CD4-positive, alpha-beta T cell (primary cell): ENCODE measurements around the gene GSG1L. TPM values are rescaled to one million over a fixed set of nuclear protein-coding genes. Genes with fewer than 3 reads are reported as not detected.
"Not testable (repeated sequence)": the region's sequence is repeated elsewhere in the genome, so short reads cannot be mapped to it uniquely, and the experiment has no call there.

Experiments used
- ATAC-seq: fragments of 200-7000 bp; cut with Tn5 transposase; one replicate; pipeline ENCODE4 v1.10.0; 2022; ENCODE audit warnings: mild to moderate bottlenecking; ENCODE audit not compliant: poor library complexity
- CTCF ChIA-PET: fragments of 350-600 bp; sonication (Branson Sonifier 250); formaldehyde crosslinking; loops from one replicate; lab custom pipeline; 2021; ENCODE audit warnings: antibody characterized with exemption, inconsistent platforms; lab: Charles Lee
- POLR2A ChIA-PET: fragments of 350-600 bp; sonication (Branson Sonifier 250); formaldehyde crosslinking; loops from one replicate; lab custom pipeline; 2021; ENCODE audit warnings: antibody characterized with exemption, inconsistent platforms; lab: Charles Lee
- DNase-seq, 14 experiments: peaks; one replicate each; pipeline ENCODE4 v3.0.0-alpha.2; 2013 to 2020; ENCODE audit warnings: mixed read lengths in 2 of 14
- H3K27ac ChIP-seq, 2 donors: one replicate each; pipeline versions ENCODE4 v1.5.1 to v1.7.0; 2013; ENCODE audit warnings: low read length in 2 of 2, low read depth in 1 of 2, mild to moderate bottlenecking in 1 of 2
- H3K27me3 ChIP-seq, 2 experiments: 1 replicate in 1 of 2; 2 replicates in 1 of 2; pipeline versions ENCODE4 v1.6.1 to v1.7.0; 2013; ENCODE audit warnings: low read length in 2 of 2, control low read depth in 1 of 2, mild to moderate bottlenecking in 1 of 2, moderate library complexity in 1 of 2; ENCODE audit not compliant: insufficient read depth in 2 of 2, control insufficient read depth in 1 of 2
- H3K36me3 ChIP-seq: one replicate; pipeline ENCODE4 v1.6.1; 2013; ENCODE audit warnings: low read length, control low read depth; ENCODE audit not compliant: insufficient read depth
- H3K4me1 ChIP-seq: one replicate; pipeline ENCODE4 v1.6.1; 2013; ENCODE audit warnings: low read length, control low read depth; ENCODE audit not compliant: insufficient read depth
- H3K4me3 ChIP-seq: one replicate; pipeline ENCODE4 v1.5.1; 2013; ENCODE audit warnings: mild to moderate bottlenecking, low read length, moderate library complexity
- H3K9me3 ChIP-seq, 2 experiments: 1 replicate in 1 of 2; 2 replicates in 1 of 2; pipeline versions ENCODE4 v1.6.1 to v1.7.0; 2013; ENCODE audit warnings: low read length in 2 of 2, mild to moderate bottlenecking in 2 of 2, control low read depth in 1 of 2, moderate library complexity in 1 of 2; ENCODE audit not compliant: control insufficient read depth in 1 of 2, insufficient read depth in 1 of 2
- H3K27ac Mint-ChIP-seq: one replicate; pipeline ENCODE4 v1.8.0; 2020; ENCODE audit warnings: mixed read lengths
- H3K27me3 Mint-ChIP-seq: one replicate; pipeline ENCODE4 v1.8.0; 2021; ENCODE audit warnings: mixed read lengths
- H3K36me3 Mint-ChIP-seq: one replicate; pipeline ENCODE4 v1.8.0; 2021; ENCODE audit warnings: low read depth, mixed read lengths
- H3K4me1 Mint-ChIP-seq: one replicate; pipeline ENCODE4 v1.8.0; 2021; ENCODE audit warnings: low read depth, mixed read lengths
- H3K4me3 Mint-ChIP-seq: one replicate; pipeline ENCODE4 v1.8.0; 2020; ENCODE audit warnings: mild to moderate bottlenecking, mixed read lengths
- H3K9me3 Mint-ChIP-seq: one replicate; pipeline ENCODE4 v1.8.0; 2020; ENCODE audit warnings: mixed read lengths
- intact Hi-C, 2 experiments: fragments of 100-400 bp; cut with DNase I in 1 of 2; cut with micrococcal nuclease in 1 of 2; formaldehyde crosslinking; loops; one replicate each; pipeline versions ENCODE4 v1.15.1 to v1.9.0; 2023 to 2025; cut with DNase I, micrococcal nuclease
- total RNA-seq, 174 experiments: library from RNA in 2 of 174; stranded (reverse) in 2 of 174; gene quantifications; one replicate each; pipeline ENCODE4 v1.2.3 and lab custom pipeline; 2021 to 2026
- TF ChIP-seq, protein P1 (sequence below): fragments of 200-600 bp; IDR thresholded peaks from one replicate; pipeline ENCODE4 v1.8.0; 2022; ENCODE audit warnings: antibody characterized with exemption, mild to moderate bottlenecking

Gene GSG1L
- total RNA-seq, 2 experiments from 2014 or later, result not detected

GRCh38 chr16:27879601-27880247 lies 183.8 kb downstream of the GSG1L start:
- TF ChIP-seq, protein P1, sequence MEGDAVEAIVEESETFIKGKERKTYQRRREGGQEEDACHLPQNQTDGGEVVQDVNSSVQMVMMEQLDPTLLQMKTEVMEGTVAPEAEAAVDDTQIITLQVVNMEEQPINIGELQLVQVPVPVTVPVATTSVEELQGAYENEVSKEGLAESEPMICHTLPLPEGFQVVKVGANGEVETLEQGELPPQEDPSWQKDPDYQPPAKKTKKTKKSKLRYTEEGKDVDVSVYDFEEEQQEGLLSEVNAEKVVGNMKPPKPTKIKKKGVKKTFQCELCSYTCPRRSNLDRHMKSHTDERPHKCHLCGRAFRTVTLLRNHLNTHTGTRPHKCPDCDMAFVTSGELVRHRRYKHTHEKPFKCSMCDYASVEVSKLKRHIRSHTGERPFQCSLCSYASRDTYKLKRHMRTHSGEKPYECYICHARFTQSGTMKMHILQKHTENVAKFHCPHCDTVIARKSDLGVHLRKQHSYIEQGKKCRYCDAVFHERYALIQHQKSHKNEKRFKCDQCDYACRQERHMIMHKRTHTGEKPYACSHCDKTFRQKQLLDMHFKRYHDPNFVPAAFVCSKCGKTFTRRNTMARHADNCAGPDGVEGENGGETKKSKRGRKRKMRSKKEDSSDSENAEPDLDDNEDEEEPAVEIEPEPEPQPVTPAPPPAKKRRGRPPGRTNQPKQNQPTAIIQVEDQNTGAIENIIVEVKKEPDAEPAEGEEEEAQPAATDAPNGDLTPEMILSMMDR, result no peak
- Mint-ChIP-seq H3K4me3 (no peak overlapping the region), H3K4me1 (no peaks in the 10 kb centered on the region), H3K36me3 (peaks cover 8% of the 10 kb centered on the region), H3K27ac (no peak overlapping the region), H3K27me3 (peaks cover 31% of the 10 kb centered on the region), H3K9me3 (peaks cover 9% of the 10 kb centered on the region)
- Histone ChIP-seq H3K36me3 (no peaks in the 10 kb centered on the region), H3K27me3 (peaks cover 0 to 10% of the 10 kb centered on the region in 2 experiments), H3K4me1 (no peaks in the 10 kb centered on the region), H3K9me3 (peaks cover 16 to 21% of the 10 kb centered on the region in 2 experiments), H3K4me3 (no peak overlapping the region), H3K27ac (no peak overlapping the region)
- ATAC-seq (no peak), DNase-seq (no peak)
- intact Hi-C loops, result no loop called here
- ChIA-PET POLR2A (no interaction called here), CTCF (no interaction called here)

DNA sequence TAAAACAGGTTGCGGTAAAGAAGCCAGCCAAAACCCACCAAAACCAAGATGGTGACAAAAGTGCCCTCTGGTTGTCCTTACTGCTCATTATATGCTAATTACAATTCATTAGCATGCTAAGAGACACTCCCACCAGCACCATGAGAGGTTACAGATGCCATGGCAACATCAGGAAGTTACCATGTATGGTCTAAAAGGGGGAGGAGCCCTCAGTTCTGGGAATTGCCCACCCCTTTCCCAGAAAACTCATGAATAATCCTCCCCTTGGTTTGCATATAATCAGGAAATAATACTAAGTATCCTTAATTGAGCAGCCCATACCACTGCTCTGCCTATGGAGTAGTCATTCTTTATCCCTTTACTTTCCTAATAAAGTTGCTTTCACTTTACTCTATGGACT lies 190.9 kb downstream of the GSG1L start:
- H3K9me3 Mint-ChIP-seq, CTCF ChIA-PET, intact Hi-C loops, H3K27me3 ChIP-seq, H3K36me3 Mint-ChIP-seq, POLR2A ChIA-PET, H3K27me3 Mint-ChIP-seq, ATAC-seq, H3K4me1 Mint-ChIP-seq, H3K4me1 ChIP-seq, H3K4me3 ChIP-seq, DNase-seq, H3K27ac Mint-ChIP-seq, H3K36me3 ChIP-seq, H3K4me3 Mint-ChIP-seq, H3K27ac ChIP-seq: not testable (repeated sequence)
- peaks cover 28 to 29% of the 10 kb centered on the region in 2 experiments for H3K9me3 ChIP-seq

GRCh38 chr16:27870116-27870798 lies 193.3 kb downstream of the GSG1L start:
- TF ChIP-seq, protein P1, result no peak
- intact Hi-C loops, result no loop called here
- H3K4me3 ChIP-seq, result no peak overlapping the region

More at GRCh38 chr16:27870116-27870798, 193.3 kb downstream of the GSG1L start:
- ChIA-PET POLR2A (no interaction called here), CTCF (no interaction called here)
- Mint-ChIP-seq H3K36me3 (peaks cover 3% of the 10 kb centered on the region), H3K4me3 (no peak overlapping the region), H3K4me1 (no peaks in the 10 kb centered on the region), H3K27me3 (no peaks in the 10 kb centered on the region), H3K9me3 (peaks cover 8% of the 10 kb centered on the region), H3K27ac (no peak overlapping the region)
- Histone ChIP-seq H3K27ac (no peak overlapping the region), H3K36me3 (no peaks in the 10 kb centered on the region), H3K27me3 (no peaks in the 10 kb centered on the region), H3K4me1 (no peaks in the 10 kb centered on the region), H3K9me3 (peaks cover 24 to 30% of the 10 kb centered on the region in 2 experiments)
- no peak for DNase-seq
- ATAC-seq, result no peak
